Uterus (tissue), 4 donors: Measurements from ENCODE around the gene KLK10. TPM values are rescaled to one million over a fixed set of nuclear protein-coding genes. Genes with fewer than 3 reads are reported as not detected.
"Not testable (repeated sequence)": the region's sequence is repeated elsewhere in the genome, so short reads cannot be mapped to it uniquely, and the experiment has no call there.

Source experiments
- DNase-seq, 2 donors: peaks; one replicate each; pipeline ENCODE4 v3.0.0-alpha.2; 2019 to 2020
- H3K27ac ChIP-seq, 2 donors: fragments of 200-600 bp; sonication (generic); 1 replicate in 1 of 2; 2 replicates in 1 of 2; pipeline ENCODE4 v1.5.1; 2016 to 2018
- H3K27me3 ChIP-seq, 2 donors: fragments of 200-600 bp; sonication (generic); one replicate each; pipeline ENCODE4 v1.5.1; 2018 to 2019; ENCODE audit warnings: control low read depth in 1 of 2
- H3K36me3 ChIP-seq, 2 donors: fragments of 200-600 bp; sonication (generic); one replicate each; pipeline ENCODE4 v1.5.1; 2019; ENCODE audit warnings: control low read depth in 1 of 2
- H3K4me1 ChIP-seq, 2 donors: fragments of 200-600 bp; sonication (generic); one replicate each; pipeline ENCODE4 v1.5.1; 2018 to 2019; ENCODE audit warnings: control low read depth in 1 of 2
- H3K4me3 ChIP-seq, 2 donors: fragments of 200-600 bp; sonication (generic); 1 replicate in 1 of 2; 2 replicates in 1 of 2; pipeline ENCODE4 v1.5.1; 2018 to 2019; ENCODE audit warnings: mild to moderate bottlenecking in 1 of 2
- H3K9me3 ChIP-seq, 2 donors: fragments of 200-600 bp; sonication (generic); one replicate each; pipeline ENCODE4 v1.5.1; 2019; ENCODE audit warnings: control low read depth in 1 of 2
- CTCF ChIP-seq, 4 experiments: fragments of 200-600 bp in 2 of 4; fragments of 450-650 bp in 2 of 4; sonication (generic) in 2 of 4; IDR thresholded peaks; one replicate each; pipeline ENCODE4 v1.5.1; 2016 to 2019; ENCODE audit warnings: antibody characterized with exemption in 4 of 4, mild to moderate bottlenecking in 2 of 4, moderate library complexity in 1 of 4
- POLR2A ChIP-seq, 2 donors: fragments of 450-650 bp; IDR thresholded peaks; one replicate each; pipeline ENCODE4 v1.6.1; 2016; ENCODE audit warnings: antibody characterized with exemption in 2 of 2, mild to moderate bottlenecking in 1 of 2, moderate library complexity in 1 of 2
- intact Hi-C: fragments of 100-400 bp; cut with DNase I; formaldehyde crosslinking; loops from one replicate; pipeline ENCODE4 v1.15.1; 2023; ENCODE audit warnings: low total_unique reads
- total RNA-seq, 4 donors: library from RNA; depleted of rRNA in 3 of 4; stranded (reverse); fragments of >200 nt in 3 of 4; gene quantifications; one replicate each; pipeline versions ENCODE4 v1.1.0 to v1.2.4, GENCODE V29; 2014 to 2023
- donor health status: DM: yes; HTN: yes; CAD: no.

Gene KLK10
- total RNA-seq, 4 donors from 2014 or later = 3.8 to 4.1 TPM; not detected in 2

DNA sequence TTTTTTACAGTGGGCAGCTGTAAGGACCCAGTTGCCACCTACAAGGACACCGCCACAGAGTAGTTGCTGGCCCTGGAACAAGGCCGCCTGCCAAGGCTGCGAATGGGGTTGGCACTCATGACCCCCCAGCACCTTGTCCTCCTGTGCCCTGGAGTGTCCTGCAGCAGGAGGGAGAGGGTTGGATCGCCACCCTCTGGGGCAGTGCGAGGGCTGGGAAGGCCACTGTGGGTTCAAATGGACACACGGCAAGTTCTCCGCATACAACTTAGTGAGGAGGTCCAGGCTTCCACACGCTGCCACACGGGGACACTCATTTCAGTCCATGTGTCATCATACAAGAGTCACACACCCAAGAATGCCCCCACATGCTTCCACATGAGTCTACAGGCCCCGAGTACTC lies 19.1 kb downstream of the KLK10 start:
- H3K4me3 ChIP-seq = no peak overlapping the region
- no peaks in the 10 kb centered on the region for H3K36me3 ChIP-seq
- intact Hi-C loops = no loop called here
- DNase-seq = no peak
- no peak overlapping the region for H3K27ac ChIP-seq
- H3K27me3 ChIP-seq = peaks cover 0 to 12% of the 10 kb centered on the region in 2 donors
- H3K4me1 ChIP-seq = no peaks in the 10 kb centered on the region
- H3K9me3 ChIP-seq = no peaks in the 10 kb centered on the region
- TF ChIP-seq CTCF (IDR thresholded peaks at IDR 0.05) (no peak), POLR2A (IDR thresholded peaks at IDR 0.05) (no peak)

DNA sequence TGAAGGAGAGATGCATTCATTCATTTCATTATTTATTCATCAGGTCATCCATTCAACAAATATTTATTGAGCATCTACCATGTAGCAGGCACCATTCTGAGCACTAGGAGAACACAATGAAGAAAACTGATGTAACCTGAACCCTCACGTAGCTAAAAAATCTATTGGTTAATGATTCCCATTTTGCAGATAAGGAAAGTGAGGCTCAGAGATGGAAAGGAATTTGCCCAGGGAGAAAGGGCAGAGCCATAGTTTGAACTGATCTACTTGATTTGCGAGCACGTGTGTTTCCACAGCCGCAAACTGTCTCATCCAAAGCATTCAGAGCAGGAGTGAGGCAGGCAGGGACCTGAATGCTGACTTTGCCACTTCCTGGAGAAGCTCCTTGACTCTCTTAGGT lies 20.8 kb downstream of the KLK10 start:
- H3K4me3 ChIP-seq = no peak overlapping the region
- peaks cover 0 to 12% of the 10 kb centered on the region in 2 donors for H3K27me3 ChIP-seq
- intact Hi-C loops = no loop called here
- TF ChIP-seq CTCF (IDR thresholded peaks at IDR 0.05) = no peak
- no peak for TF ChIP-seq POLR2A (IDR thresholded peaks at IDR 0.05)
- no peaks in the 10 kb centered on the region for H3K9me3 ChIP-seq
- H3K27ac ChIP-seq = no peak overlapping the region
- DNase-seq = no peak
- H3K4me1 ChIP-seq = no peaks in the 10 kb centered on the region
- no peaks in the 10 kb centered on the region for H3K36me3 ChIP-seq

DNA sequence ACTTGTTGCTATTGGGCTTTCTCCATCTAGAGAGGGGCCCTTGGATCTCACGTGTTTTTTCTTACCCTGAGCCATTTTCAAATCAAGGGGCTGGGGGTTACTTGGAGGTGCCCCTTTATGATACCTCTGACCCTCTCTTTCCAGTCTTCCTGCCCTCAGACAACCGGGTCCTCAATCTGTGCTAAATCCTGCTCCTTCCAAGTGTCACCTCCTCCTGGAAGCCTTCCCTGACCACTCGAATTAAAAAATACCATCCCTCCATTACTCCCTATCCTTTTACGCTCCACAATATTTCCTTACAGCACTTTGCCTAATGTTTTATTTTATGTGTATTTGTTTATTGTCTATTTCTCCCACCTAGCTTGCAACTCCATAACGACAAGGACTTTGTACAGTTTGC lies 21.4 kb downstream of the KLK10 start:
- H3K4me1 ChIP-seq = no peaks in the 10 kb centered on the region
- TF ChIP-seq CTCF (IDR thresholded peaks at IDR 0.05) (no peak), POLR2A (IDR thresholded peaks at IDR 0.05) (no peak)
- peaks cover 0 to 12% of the 10 kb centered on the region in 2 donors for H3K27me3 ChIP-seq
- H3K4me3 ChIP-seq = no peak overlapping the region
- intact Hi-C loops = no loop called here
- H3K9me3 ChIP-seq = no peaks in the 10 kb centered on the region
- no peaks in the 10 kb centered on the region for H3K36me3 ChIP-seq
- no peak overlapping the region for H3K27ac ChIP-seq
- no peak for DNase-seq

GRCh38 chr19:50994129-50994528 lies 25.4 kb downstream of the KLK10 start:
- DNase-seq = no peak
- intact Hi-C loops = no loop called here
- Histone ChIP-seq H3K4me3 (no peak overlapping the region), H3K9me3 (no peaks in the 10 kb centered on the region), H3K27me3 (no peaks in the 10 kb centered on the region), H3K4me1 (no peaks in the 10 kb centered on the region), H3K27ac (no peak overlapping the region), H3K36me3 (no peaks in the 10 kb centered on the region)
- no peak for TF ChIP-seq CTCF (IDR thresholded peaks at IDR 0.05)
- no peak for TF ChIP-seq POLR2A (IDR thresholded peaks at IDR 0.05)

DNA sequence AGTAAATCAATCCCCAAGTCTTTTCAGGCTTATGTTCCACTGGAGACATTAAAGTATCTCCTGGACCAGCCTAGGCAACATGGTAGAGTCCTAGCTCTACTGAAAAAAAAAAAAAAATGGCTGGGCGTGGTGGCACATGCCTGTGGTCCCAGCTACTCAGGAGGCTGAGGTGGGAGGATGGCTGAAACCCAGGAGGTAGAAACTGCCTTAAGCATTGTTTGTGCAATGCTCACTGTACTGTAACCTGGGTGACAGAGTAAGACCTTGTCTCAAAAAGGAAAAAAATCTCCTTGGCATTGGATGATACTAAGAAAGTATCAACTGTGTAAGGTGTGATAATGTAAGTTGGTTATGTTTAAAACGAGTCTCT lies 26.9 kb downstream of the KLK10 start:
- H3K4me3 ChIP-seq = no peak overlapping the region
- H3K27ac ChIP-seq = no peak overlapping the region
- no peaks in the 10 kb centered on the region for H3K9me3 ChIP-seq
- intact Hi-C loops = no loop called here
- DNase-seq = no peak
- H3K27me3 ChIP-seq = no peaks in the 10 kb centered on the region
- H3K36me3 ChIP-seq = no peaks in the 10 kb centered on the region
- no peaks in the 10 kb centered on the region for H3K4me1 ChIP-seq
- no peak for TF ChIP-seq CTCF (IDR thresholded peaks at IDR 0.05)
- no peak for TF ChIP-seq POLR2A (IDR thresholded peaks at IDR 0.05)

GRCh38 chr19:50984416-50984815 lies 35.1 kb downstream of the KLK10 start:
- H3K9me3 ChIP-seq, H3K36me3 ChIP-seq, H3K27me3 ChIP-seq, DNase-seq, intact Hi-C loops, H3K4me3 ChIP-seq, H3K27ac ChIP-seq, H3K4me1 ChIP-seq: not testable (repeated sequence)
